Stimulated activated CD4-positive, alpha-beta T cell treated with anti-CD3 and anti-CD28 coated beads, Interleukin-15, amount 100 ng/mL, for 1 hour (primary cell): ENCODE measurements around the gene SMAD7.
A peak's percentile ranks its signal among the peaks of the same experiment; 100 is the strongest.

Source experiments
- DNase-seq, 2 donors: peaks; one replicate each; pipeline ENCODE4 v3.0.0-alpha.2; 2020; ENCODE audit warnings: low read depth in 1 of 2, low spot score in 1 of 2

SMAD7 gene

GRCh38 chr18:48987821-48988220, 37.1 kb upstream of the SMAD7 start:
- no peak for DNase-seq

- no peak for DNase-seq
These were observed 36.3 kb upstream of the SMAD7 start for GRCh38 chr18:48986851-48987761.

GRCh38 chr18:48985161-48985560, 34.4 kb upstream of the SMAD7 start:
- DNase-seq = no peak

DNA sequence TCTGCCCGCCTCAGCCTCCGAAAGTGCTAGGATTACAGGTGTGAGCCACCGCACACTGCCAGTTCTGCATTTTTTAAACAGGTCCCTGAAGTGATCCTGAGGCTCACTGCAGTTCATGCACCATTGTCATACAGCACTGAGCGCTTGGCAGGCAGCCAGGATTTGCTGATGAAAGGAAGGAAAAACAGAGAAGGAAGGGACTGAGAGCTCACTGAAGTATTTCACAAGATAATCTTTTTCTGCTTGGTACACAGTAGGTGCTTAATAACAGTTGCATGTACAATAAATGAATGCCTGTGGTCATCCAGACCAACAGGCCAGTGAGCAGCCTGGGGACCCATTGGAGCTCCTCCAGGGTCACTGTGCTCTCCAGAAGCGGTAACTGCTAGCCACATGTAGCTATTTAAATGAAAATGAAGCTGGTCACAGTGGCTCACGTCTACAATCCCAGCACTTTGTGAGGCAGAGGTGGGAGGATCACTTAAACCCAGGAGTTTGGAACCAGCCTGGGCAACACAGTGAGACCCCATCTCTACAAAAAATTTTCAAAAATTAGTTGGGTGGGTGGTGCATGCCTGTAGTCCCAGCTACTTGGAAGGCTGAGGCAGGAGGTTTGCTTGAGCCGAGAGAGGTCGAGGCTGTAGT, 33.1 kb upstream of the SMAD7 start:
- DNase-seq = no peak

- DNase-seq = no peak
These were observed 31.5 kb upstream of the SMAD7 start for GRCh38 chr18:48982266-48982665.

DNA sequence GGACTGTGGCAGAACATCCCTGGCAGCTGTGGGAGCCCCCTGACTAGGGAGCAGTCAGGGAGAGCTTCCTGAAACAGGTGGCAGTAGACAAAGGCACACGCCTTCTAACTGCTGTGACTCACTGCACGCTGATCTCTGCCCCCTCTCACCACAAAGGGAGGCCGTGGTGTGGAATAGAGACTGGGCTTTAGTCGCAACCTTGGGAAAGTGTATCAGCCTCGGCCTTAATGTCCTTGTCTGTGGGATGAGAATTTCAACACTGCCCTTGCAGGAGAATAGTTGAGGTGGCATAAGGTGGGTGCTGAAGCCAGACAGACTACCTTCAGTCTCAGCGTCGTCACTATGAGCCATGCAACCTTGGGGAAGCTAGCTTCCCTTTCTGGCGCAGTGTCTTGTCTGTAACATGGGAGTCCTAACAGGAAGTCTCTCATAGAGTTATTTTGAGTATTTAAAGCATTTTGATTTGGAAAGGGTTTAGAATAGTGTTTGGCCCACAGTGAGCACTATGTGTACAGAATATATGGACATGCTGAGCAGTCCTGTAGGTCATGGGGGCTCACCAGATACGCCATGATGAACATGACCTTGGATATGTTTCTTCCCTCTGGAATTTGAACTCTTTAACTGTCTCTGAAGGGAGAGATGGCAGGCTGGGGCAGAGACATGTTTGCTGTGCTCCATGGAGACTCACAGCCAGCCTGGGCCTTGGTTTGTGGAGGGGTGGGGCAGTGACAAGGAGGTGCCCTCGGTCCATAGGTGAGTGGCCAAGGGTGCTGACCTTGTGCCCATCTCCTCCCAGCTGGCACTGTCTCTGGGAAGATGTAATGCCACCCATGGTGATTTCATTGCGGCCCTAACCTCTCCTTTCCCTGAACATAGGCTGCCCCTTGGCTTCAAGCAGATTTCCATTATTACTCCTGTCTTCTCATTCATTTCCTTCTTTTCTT, 29.5 kb upstream of the SMAD7 start:
- no peak for DNase-seq

DNA sequence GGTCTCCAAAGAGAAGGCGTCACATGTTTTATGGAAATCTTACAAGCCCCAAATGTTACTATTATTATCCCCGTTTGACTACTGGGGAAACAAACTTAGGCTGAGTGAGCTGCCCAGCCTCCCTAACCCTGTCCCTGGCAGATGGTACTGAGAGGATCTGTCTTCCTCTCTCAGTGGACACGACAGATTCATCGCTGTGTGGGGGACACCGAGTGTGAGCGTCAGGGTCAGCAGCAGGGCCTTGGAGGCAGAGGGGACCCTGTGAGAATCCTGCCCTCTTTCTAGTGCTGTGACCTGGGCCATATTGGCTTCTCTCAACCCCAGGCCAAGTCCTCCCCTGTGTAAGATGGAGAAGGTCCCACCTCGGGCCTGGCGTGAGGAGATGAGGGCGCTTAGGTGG, 27.1 kb upstream of the SMAD7 start:
- DNase-seq = no peak

GRCh38 chr18:48975817-48976649, 25.3 kb upstream of the SMAD7 start:
- peak; percentile 19 to 55 for DNase-seq

DNA sequence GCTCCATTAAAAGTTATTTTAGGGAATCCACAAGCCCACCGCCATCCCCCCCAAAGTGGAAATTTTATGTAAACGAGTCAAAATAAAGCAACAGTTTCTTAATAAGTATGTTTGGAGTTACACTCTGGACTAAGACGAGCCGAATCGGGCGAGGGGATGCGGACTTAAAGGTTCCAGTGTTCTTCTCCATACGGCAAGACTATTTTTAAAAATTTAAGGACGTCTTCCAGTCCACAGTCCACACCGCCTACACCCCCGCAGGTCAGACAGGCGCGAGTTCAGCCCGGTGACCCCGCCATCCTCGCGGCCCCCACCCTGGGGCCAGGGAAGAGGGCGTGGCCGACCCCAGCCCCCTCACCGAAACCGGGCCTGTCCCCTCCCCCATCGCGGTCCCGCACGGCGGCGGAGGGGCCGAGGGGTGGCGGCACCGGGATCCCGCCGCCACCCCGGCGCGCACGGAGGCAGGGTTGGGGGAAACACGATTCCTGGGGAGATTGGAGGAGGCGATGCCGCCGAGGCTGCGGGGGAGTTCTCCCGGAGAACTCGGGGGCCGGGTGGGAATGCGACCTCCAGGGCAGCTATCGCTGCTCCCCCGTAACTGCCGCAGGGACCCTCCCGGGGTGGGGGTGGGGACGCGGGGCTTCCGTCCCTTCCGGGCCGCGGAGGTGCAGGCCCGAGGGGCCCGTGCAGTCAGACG, 24.5 kb upstream of the SMAD7 start:
- no peak for DNase-seq

DNA sequence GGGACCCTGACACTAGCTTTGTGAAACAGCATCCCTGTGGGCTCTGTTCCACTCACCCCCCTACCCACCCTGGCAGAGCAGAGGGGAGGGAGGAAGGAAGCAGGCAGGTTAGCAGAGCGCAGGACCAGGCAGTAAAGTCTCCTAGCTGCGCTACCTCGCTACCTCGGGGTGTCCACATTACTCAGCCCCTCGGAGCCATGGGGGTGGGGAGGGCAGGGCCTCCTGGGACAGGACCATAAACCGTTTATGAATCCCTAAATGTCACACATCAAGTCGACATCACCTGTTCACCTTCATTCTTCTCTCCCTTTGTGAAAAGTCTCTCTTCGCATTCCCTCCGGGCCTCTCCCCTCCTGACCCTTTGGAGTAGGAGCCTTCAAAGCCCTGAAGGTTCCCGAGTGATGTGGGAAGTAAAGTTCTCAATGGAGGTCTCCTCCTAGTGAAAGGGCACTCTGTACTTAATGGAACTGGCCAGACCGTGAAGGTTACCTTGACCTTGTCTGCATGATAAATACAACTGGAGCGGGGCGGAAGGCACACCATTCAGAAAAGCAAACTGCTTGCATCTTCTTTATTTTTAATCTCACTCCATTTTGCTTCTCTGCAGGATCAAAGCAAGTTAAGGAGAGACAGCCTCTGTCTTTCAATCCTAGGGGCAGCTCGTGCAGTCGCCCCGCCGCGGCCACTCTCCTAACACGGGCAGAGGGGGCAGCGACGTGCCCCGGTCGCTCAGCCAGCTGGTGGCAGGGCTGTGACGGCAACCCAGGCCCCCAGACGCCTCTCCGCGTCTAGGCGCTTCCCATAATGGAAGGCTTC, 23.7 kb upstream of the SMAD7 start:
- no peak for DNase-seq

DNA sequence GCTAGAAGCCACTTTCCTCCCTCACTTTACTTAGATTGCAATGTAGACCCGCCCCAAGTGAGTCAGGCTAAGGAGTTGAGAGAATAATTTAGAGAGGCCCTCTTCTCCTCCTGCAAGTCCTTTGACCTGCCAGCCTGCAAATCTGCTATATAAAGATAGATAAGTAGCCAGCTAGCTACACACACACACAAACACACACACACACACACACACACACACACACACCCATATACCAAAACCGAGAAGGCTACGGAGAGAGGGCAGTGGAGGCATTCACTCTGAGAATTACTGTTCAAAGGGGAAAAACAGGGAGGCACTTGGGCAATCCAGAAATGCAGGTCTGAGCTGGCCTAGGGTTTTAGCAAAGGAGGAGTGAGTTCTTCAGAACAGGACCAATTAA, 23.0 kb upstream of the SMAD7 start:
- DNase-seq = no peak

DNA sequence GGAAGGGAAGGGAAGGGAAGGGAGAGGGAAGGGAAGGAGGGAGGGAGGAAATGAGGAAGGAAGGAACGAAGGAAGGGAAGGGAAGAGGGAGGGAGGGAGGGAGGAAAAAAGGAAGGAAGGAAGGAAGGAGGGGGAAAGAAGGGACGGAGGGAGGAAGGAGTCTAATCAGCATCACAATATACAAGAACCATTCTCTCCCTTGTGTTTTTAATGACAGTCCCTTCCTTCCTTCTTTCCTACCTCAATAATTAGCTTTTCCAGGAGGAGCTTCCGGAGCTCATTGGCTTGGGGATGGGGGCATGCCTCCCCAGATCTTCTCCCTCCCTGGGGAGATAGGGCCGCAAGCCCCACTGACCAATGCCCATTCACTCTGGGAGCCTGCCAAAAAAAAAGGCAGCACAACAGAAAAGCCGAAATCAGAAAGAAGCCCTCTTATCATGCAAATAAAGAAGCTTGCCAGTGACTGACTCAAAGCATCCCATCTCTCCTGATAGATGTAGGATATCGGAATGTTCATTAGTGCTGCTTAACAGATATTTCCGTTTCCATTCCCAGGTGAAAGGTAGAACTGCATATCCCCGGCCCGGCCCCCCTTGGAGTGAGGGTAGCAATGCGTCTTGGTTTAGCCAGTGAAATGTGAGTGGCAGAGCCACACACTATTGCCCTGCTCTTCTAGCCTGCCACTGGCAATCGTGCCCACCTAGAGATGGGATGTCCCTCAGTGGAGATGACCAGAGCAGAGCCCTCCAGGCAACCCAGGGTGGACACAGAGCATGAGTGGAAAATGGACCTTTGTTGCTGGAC, 17.8 kb upstream of the SMAD7 start:
- DNase-seq = no peak

DNA sequence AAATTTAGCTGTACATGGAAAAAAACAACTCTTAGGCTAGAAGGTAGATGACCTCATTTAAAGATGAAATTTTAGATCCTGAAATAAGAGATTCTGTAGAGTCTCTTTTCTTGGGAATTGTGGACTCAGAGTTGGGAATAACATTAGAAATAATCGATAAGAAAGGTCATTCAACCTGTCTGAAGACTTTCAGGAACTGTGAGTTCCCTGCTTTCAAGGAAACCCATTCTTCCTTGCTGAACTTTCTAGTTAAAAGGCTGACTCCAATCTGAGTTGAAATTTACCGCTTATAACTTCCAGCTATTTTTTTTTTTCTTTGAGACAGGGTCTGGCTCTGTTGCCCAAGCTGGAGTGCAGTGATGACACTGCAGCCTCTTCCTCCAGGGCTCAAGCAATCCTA, 16.8 kb upstream of the SMAD7 start:
- DNase-seq = no peak

- DNase-seq = no peak
These were observed 15.8 kb upstream of the SMAD7 start for GRCh38 chr18:48966523-48966922.

DNA sequence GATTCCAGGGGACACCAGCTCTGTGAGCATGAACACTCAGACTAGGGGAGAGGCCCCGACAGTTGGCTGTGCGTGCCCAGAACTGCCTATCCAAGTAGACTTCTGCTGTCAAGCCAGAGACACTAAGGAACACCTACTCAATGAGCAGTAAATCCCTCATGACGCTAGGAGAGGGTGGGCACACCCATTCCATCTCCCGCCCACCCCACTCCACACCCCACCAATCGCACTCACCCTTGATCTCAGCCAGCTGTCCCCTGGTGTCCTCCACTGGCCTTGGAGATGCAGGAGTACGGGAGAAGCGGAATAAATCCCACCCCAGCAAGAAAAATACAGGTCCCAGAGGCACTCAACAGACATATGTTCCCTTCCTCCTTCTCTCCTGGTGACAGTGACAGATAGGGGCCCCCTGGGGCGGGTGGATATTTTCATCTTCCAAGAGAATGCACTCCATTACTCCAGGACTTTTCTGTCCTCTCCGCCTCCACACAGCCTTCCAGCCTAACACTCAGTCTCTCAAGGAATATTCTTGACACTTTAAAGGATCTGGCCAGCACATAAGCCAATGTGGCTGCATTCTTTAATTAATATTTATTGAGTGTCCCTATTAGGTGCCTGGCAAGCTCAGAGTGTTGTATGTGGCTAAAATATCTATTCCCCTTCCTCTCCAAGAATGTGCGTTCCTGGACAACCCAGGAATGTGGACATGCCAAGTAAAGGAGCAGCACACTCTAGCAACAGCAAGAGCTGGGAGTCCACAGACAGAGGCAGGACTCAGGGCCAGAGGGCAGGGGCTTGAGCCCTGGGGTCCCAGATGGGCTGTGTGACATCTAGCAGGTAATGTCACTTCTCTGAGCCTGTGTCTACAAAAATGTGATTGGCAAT, 13.1 kb upstream of the SMAD7 start:
- DNase-seq = no peak

- DNase-seq = no peak
These were observed 12.3 kb upstream of the SMAD7 start for GRCh38 chr18:48962994-48963561.
